ENCODE measurements around the gene FBXO4.
"Not testable (repeated sequence)": the region's sequence is repeated elsewhere in the genome, so short reads cannot be mapped to it uniquely, and the experiment has no call there.

The FBXO4 gene

GRCh38 chr5:41973887-41974286 lies 48.8 kb downstream of the FBXO4 start:
- in situ Hi-C loops (cut with HindIII; ENCODE audit: low pct_ligation_motif_present, low sequenced_read_pairs): no loop called here
- Histone ChIP-seq H3K27ac (no peak overlapping the region), H3K27me3 (replicated peaks) (no peaks in the 10 kb centered on the region), H3K36me3 (replicated peaks) (no peaks in the 10 kb centered on the region), H3K4me3 (ENCODE audit: low read depth, low read length) (no peak overlapping the region)
- TF ChIP-seq CTCF (IDR thresholded peaks at IDR 0.05; ENCODE audit: low read depth, low read length, missing control alignments): no peak
- DNase-seq: no peak

GRCh38 chr5:41978676-41979075 lies 53.6 kb downstream of the FBXO4 start:
- no peak for TF ChIP-seq CTCF (IDR thresholded peaks at IDR 0.05; ENCODE audit: low read depth, low read length, missing control alignments)
- DNase-seq: no peak
- in situ Hi-C loops (cut with HindIII; ENCODE audit: low pct_ligation_motif_present, low sequenced_read_pairs): no loop called here
- H3K27ac ChIP-seq: no peak overlapping the region
- H3K27me3 ChIP-seq (replicated peaks): no peaks in the 10 kb centered on the region
- no peak overlapping the region for H3K4me3 ChIP-seq (ENCODE audit: low read depth, low read length)
- H3K36me3 ChIP-seq (replicated peaks): no peaks in the 10 kb centered on the region

GRCh38 chr5:41980396-41980795 lies 55.3 kb downstream of the FBXO4 start:
- no peak for TF ChIP-seq CTCF (IDR thresholded peaks at IDR 0.05; ENCODE audit: low read depth, low read length, missing control alignments)
- H3K36me3 ChIP-seq (replicated peaks): no peaks in the 10 kb centered on the region
- H3K27me3 ChIP-seq (replicated peaks): no peaks in the 10 kb centered on the region
- in situ Hi-C loops (cut with HindIII; ENCODE audit: low pct_ligation_motif_present, low sequenced_read_pairs): no loop called here
- no peak for DNase-seq
- no peak overlapping the region for H3K27ac ChIP-seq
- H3K4me3 ChIP-seq (ENCODE audit: low read depth, low read length): no peak overlapping the region

- H3K4me3 ChIP-seq (ENCODE audit: low read depth, low read length): no peak overlapping the region
- no peaks in the 10 kb centered on the region for H3K36me3 ChIP-seq (replicated peaks)
- in situ Hi-C loops (cut with HindIII; ENCODE audit: low pct_ligation_motif_present, low sequenced_read_pairs): no loop called here
- TF ChIP-seq CTCF (IDR thresholded peaks at IDR 0.05; ENCODE audit: low read depth, low read length, missing control alignments): no peak
- no peak overlapping the region for H3K27ac ChIP-seq
- DNase-seq: no peak
- H3K27me3 ChIP-seq (replicated peaks): no peaks in the 10 kb centered on the region
These were observed 55.8 kb downstream of the FBXO4 start for GRCh38 chr5:41980870-41981269.

GRCh38 chr5:41982858-41983257 lies 57.8 kb downstream of the FBXO4 start:
- DNase-seq; H3K27ac ChIP-seq; H3K27me3 ChIP-seq (replicated peaks); H3K36me3 ChIP-seq (replicated peaks); in situ Hi-C loops (cut with HindIII; ENCODE audit: low pct_ligation_motif_present, low sequenced_read_pairs); H3K4me3 ChIP-seq (ENCODE audit: low read depth, low read length): not testable (repeated sequence)

- DNase-seq: no peak
- Histone ChIP-seq H3K27me3 (replicated peaks) (no peaks in the 10 kb centered on the region), H3K4me3 (ENCODE audit: low read depth, low read length) (no peak overlapping the region), H3K27ac (no peak overlapping the region), H3K36me3 (replicated peaks) (no peaks in the 10 kb centered on the region)
- no peak for TF ChIP-seq CTCF (IDR thresholded peaks at IDR 0.05; ENCODE audit: low read depth, low read length, missing control alignments)
- in situ Hi-C loops (cut with HindIII; ENCODE audit: low pct_ligation_motif_present, low sequenced_read_pairs): no loop called here
These were observed 58.2 kb downstream of the FBXO4 start for GRCh38 chr5:41983284-41983683.

All from brain microvascular endothelial cell (primary cell).